Stimulated activated CD8-positive, alpha-beta memory T cell treated with anti-CD3 and anti-CD28 coated beads, Interleukin-7, amount 100 ng/mL, for 4 hours (primary cell): Measurements from ENCODE around the gene SERPINB4.

Source experiments
- DNase-seq, 2 donors: peaks; one replicate each; pipeline ENCODE4 v3.0.0-alpha.2; 2020; ENCODE audit warnings: low read depth in 2 of 2

SERPINB4 gene

GRCh38 chr18:63627819-63628218 is 16.2 kb downstream of the SERPINB4 start:
- no peak for DNase-seq

GRCh38 chr18:63626431-63626830 is 17.6 kb downstream of the SERPINB4 start:
- DNase-seq = no peak

GRCh38 chr18:63624863-63625262 is 19.2 kb downstream of the SERPINB4 start:
- DNase-seq = no peak

- no peak for DNase-seq
These were observed 24.4 kb downstream of the SERPINB4 start for GRCh38 chr18:63619661-63620060.

GRCh38 chr18:63617915-63618234 is 26.2 kb downstream of the SERPINB4 start:
- no peak for DNase-seq

- DNase-seq = no peak
These were observed 26.8 kb downstream of the SERPINB4 start for GRCh38 chr18:63617049-63617914.

- DNase-seq = no peak
These were observed 30.6 kb downstream of the SERPINB4 start for GRCh38 chr18:63613420-63613819.

- no peak for DNase-seq
These were observed 37.5 kb downstream of the SERPINB4 start for GRCh38 chr18:63606526-63606925.

- no peak for DNase-seq
These were observed 39.1 kb downstream of the SERPINB4 start for GRCh38 chr18:63604791-63605567.

- DNase-seq = no peak
These were observed 40.3 kb downstream of the SERPINB4 start for GRCh38 chr18:63603772-63604171.

GRCh38 chr18:63603355-63603754 is 40.7 kb downstream of the SERPINB4 start:
- no peak for DNase-seq

- DNase-seq = no peak
These were observed 47.1 kb downstream of the SERPINB4 start for GRCh38 chr18:63596964-63597363.

GRCh38 chr18:63592471-63592870 is 51.6 kb downstream of the SERPINB4 start:
- DNase-seq = no peak

- DNase-seq = no peak
These were observed 52.3 kb downstream of the SERPINB4 start for GRCh38 chr18:63591725-63592124.

GRCh38 chr18:63590966-63591695 is 52.9 kb downstream of the SERPINB4 start:
- no peak for DNase-seq

- no peak for DNase-seq
These were observed 53.7 kb downstream of the SERPINB4 start for GRCh38 chr18:63590373-63590772.

GRCh38 chr18:63588909-63589308 is 55.1 kb downstream of the SERPINB4 start:
- DNase-seq = no peak
